Measurements from ENCODE around the gene TTC1. TPM values are rescaled to one million over a fixed set of nuclear protein-coding genes. Genes with fewer than 3 reads are reported as not detected.

TTC1 gene
- total RNA-seq, 4 donors from 2014 or later = 18.3 to 38.3 (median 33.5) TPM

DNA sequence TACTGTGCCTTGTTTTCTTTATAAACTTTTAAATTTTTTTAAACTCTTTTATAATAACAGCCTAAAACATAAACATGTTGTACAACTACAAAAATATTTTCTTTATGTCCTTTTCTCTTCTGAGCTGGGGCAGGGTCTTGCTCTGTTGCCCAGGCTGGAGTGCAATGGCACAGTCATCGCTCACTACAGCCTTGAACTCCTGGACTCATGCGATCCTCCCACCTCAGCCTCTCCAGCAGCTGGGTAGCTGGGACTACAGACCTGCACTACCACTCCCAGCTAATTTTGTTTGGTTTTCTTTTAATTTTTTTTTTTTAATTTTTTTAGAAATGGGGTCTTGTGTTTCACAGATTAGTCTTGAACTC is 31.5 kb downstream of the TTC1 start:
- Histone ChIP-seq H3K27me3 (no peaks in the 10 kb centered on the region), H3K36me3 (peaks cover 0 to 97% (median 14%) of the 10 kb centered on the region in 3 donors), H3K4me3 (no peak overlapping the region), H3K4me1 (no peaks in the 10 kb centered on the region), H3K9me3 (no peaks in the 10 kb centered on the region), H3K27ac (peak overlapping the region in 1 of 4 donors; percentile 11)
- WGBS, 2 donors = 97 to 100% methylated on average over 2 of the region's 2 CpGs
- DNase-seq = no peak
- TF ChIP-seq POLR2A (IDR thresholded peaks at IDR 0.05) = no peak
- TF ChIP-seq, protein P1, sequence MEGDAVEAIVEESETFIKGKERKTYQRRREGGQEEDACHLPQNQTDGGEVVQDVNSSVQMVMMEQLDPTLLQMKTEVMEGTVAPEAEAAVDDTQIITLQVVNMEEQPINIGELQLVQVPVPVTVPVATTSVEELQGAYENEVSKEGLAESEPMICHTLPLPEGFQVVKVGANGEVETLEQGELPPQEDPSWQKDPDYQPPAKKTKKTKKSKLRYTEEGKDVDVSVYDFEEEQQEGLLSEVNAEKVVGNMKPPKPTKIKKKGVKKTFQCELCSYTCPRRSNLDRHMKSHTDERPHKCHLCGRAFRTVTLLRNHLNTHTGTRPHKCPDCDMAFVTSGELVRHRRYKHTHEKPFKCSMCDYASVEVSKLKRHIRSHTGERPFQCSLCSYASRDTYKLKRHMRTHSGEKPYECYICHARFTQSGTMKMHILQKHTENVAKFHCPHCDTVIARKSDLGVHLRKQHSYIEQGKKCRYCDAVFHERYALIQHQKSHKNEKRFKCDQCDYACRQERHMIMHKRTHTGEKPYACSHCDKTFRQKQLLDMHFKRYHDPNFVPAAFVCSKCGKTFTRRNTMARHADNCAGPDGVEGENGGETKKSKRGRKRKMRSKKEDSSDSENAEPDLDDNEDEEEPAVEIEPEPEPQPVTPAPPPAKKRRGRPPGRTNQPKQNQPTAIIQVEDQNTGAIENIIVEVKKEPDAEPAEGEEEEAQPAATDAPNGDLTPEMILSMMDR (IDR thresholded peaks at IDR 0.05) = no peak
- intact Hi-C loops (cut with DNase I) = no loop called here

DNA sequence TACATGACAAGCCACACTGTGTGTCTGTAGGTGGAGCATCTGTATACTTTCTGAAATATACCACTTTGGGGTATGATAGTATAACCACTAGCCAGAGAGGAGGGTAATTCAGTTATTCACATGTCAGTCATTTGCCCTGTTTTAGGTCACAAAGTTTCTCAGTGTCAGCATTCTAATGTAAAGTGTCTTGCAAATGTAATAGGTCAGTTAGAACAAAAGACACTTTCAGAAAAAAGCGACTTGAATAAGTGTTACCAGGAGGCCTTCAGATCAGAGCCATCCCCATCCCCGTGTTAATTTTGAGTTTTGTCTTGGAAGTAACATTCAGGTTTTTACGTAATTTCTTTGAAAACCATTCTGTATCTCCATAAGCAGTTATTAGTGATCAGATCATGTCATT is 33.7 kb downstream of the TTC1 start:
- Histone ChIP-seq H3K9me3 (no peaks in the 10 kb centered on the region), H3K36me3 (peaks cover 0 to 96% (median 3%) of the 10 kb centered on the region in 3 donors), H3K27ac (no peak overlapping the region), H3K4me1 (no peaks in the 10 kb centered on the region), H3K4me3 (no peak overlapping the region), H3K27me3 (no peaks in the 10 kb centered on the region)
- WGBS, 2 donors = 92 to 95% methylated on average over 3 of the region's 3 CpGs
- intact Hi-C loops (cut with DNase I) = no loop called here
- TF ChIP-seq POLR2A (IDR thresholded peaks at IDR 0.05) = no peak
- TF ChIP-seq, protein P1 (IDR thresholded peaks at IDR 0.05) = no peak
- DNase-seq = no peak

DNA sequence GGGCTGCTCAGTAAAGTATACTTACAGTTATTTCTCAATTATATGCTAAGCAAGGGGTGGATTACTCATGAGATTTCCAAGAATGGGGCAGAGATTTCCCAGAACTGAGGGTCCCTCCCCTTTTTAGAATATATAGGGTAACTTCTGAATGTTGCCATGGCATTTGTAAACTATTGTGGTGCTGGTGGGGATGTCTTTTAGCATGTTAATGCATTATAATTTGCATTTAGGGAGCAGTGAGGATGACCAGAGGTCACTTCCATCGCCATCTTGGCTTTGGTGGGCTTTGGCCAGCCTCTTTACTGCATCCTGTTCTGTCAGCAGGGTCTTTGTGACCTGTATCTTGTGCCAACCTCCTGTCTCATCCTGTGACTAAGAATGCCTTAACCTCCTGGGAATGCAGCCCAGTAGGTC is 35.5 kb downstream of the TTC1 start:
- 100% methylated on average over 1 of the region's 1 CpG for WGBS, 2 donors

DNA sequence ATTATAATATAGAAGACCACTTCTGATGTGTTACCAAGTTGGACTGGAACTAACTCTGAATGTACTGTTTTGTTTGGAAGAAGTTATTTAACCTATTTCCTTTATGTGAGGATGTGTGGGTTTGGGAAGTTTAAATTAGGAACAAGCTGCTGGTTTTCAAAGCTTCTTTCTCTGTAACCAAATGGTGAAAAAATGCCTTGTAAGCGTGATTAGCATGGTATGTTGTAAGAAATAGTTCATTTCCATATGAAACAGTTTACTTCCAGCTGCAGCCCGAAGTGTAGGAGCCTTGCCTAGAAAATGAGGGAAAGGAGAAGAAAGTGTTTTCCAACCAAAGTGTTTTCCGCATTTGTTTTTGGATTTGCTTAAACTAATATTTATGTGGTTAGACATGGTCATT is 36.0 kb downstream of the TTC1 start:
- 85 to 89% methylated on average over 3 of the region's 3 CpGs for WGBS, 2 donors
- DNase-seq = no peak
- peaks cover 0 to 96% (median 3%) of the 10 kb centered on the region in 3 donors for H3K36me3 ChIP-seq

More for the DNA sequence above, 35.5 kb downstream of the TTC1 start:
- intact Hi-C loops (cut with DNase I) = no loop called here
- no peak overlapping the region for H3K4me3 ChIP-seq
- H3K27me3 ChIP-seq = no peaks in the 10 kb centered on the region
- H3K27ac ChIP-seq = no peak overlapping the region
- no peak for DNase-seq
- H3K9me3 ChIP-seq = no peaks in the 10 kb centered on the region
- H3K4me1 ChIP-seq = no peaks in the 10 kb centered on the region
- peaks cover 0 to 94% (median 3%) of the 10 kb centered on the region in 3 donors for H3K36me3 ChIP-seq
- TF ChIP-seq, protein P1 (IDR thresholded peaks at IDR 0.05) = no peak

DNA sequence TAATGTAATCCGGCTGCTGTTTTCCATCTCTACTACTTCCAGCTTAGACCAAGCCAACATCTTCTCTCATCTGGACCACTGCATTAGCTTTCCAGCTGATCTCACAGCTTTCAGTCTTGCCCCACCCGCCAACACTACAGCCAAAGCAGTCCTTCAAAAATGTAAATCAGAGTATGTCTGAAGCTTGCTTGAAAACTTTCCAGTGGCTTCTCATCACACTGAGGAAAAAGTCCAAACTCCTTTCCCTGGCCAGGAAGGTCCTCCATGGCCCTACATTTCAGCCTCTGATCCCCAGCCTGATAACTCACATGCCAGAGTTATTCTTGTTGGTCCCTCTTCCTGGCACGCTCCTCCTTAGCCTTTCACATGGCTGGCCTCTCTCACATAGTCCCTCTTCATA is 38.5 kb downstream of the TTC1 start:
- 80 to 84% methylated on average over 2 to 3 of the region's 3 CpGs for WGBS, 2 donors
- Histone ChIP-seq H3K9me3 (no peaks in the 10 kb centered on the region), H3K27me3 (no peaks in the 10 kb centered on the region), H3K4me3 (no peak overlapping the region), H3K27ac (no peak overlapping the region), H3K36me3 (peaks cover 0 to 96% (median 3%) of the 10 kb centered on the region in 3 donors), H3K4me1 (no peaks in the 10 kb centered on the region)
- DNase-seq = no peak
- TF ChIP-seq, protein P1 (IDR thresholded peaks at IDR 0.05) = no peak
- TF ChIP-seq POLR2A (IDR thresholded peaks at IDR 0.05) = no peak
- intact Hi-C loops (cut with DNase I) = no loop called here

More for the DNA sequence above, 36.0 kb downstream of the TTC1 start:
- TF ChIP-seq, protein P1 (IDR thresholded peaks at IDR 0.05) = no peak
- no peak for TF ChIP-seq POLR2A (IDR thresholded peaks at IDR 0.05)
- Histone ChIP-seq H3K4me1 (no peaks in the 10 kb centered on the region), H3K4me3 (no peak overlapping the region), H3K27me3 (no peaks in the 10 kb centered on the region), H3K27ac (no peak overlapping the region), H3K9me3 (no peaks in the 10 kb centered on the region)
- intact Hi-C loops (cut with DNase I) = no loop called here

Measured in esophagus squamous epithelium (tissue), 5 donors.